ENCODE results near the gene AGBL4. TPM values are rescaled to one million over a fixed set of nuclear protein-coding genes. Genes with fewer than 3 reads are reported as not detected.

AGBL4 gene
- total and polyA plus RNA-seq, 7 donors, result 0.01 to 0.05 TPM; not detected in 5

- Histone ChIP-seq H3K9me3 (no peaks in the 10 kb centered on the region), H3K27ac (no peak overlapping the region), H3K4me3 (no peak overlapping the region), H3K36me3 (ENCODE audit: insufficient read depth in 1 of 2, low read depth in 1 of 2) (no peaks in the 10 kb centered on the region), H3K4me1 (no peaks in the 10 kb centered on the region), H3K27me3 (ENCODE audit: insufficient read depth in 3 of 3, low read length in 2 of 3) (no peaks in the 10 kb centered on the region)
- intact Hi-C loops (cut with DNase I), result no loop called here
- TF ChIP-seq, protein P1, sequence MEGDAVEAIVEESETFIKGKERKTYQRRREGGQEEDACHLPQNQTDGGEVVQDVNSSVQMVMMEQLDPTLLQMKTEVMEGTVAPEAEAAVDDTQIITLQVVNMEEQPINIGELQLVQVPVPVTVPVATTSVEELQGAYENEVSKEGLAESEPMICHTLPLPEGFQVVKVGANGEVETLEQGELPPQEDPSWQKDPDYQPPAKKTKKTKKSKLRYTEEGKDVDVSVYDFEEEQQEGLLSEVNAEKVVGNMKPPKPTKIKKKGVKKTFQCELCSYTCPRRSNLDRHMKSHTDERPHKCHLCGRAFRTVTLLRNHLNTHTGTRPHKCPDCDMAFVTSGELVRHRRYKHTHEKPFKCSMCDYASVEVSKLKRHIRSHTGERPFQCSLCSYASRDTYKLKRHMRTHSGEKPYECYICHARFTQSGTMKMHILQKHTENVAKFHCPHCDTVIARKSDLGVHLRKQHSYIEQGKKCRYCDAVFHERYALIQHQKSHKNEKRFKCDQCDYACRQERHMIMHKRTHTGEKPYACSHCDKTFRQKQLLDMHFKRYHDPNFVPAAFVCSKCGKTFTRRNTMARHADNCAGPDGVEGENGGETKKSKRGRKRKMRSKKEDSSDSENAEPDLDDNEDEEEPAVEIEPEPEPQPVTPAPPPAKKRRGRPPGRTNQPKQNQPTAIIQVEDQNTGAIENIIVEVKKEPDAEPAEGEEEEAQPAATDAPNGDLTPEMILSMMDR (IDR thresholded peaks at IDR 0.05), result no peak
- DNase-seq (no peak), ATAC-seq (no peak)
- 82 to 83% (median 82%) methylated on average over 4 of the region's 4 CpGs for WGBS, 3 donors
Measured at GRCh38 chr1:48591181-48591580, 1432.6 kb downstream of the AGBL4 start.

DNA sequence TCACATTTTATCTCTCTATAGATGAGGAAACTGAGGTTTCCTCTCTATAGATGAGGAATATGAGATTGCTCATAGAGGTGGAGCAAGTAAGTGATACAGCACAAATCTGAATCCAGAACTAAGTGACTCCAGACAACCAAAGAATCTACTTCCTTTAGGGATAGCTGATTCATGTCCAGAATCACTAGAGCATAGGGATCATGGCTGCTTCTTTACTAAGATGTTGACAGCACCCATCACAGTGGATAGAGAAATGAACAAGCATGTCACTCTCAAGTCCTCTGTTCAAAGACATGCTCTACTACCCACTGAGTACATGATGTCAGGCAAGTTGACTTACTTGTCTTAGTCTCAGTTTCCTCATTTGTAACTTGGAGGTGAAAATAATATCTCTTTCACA, 1435.7 kb downstream of the AGBL4 start:
- Histone ChIP-seq H3K36me3 (ENCODE audit: insufficient read depth in 1 of 2, low read depth in 1 of 2) (no peaks in the 10 kb centered on the region), H3K4me3 (no peak overlapping the region), H3K27ac (no peak overlapping the region), H3K9me3 (no peaks in the 10 kb centered on the region), H3K4me1 (no peaks in the 10 kb centered on the region), H3K27me3 (ENCODE audit: insufficient read depth in 3 of 3, low read length in 2 of 3) (no peaks in the 10 kb centered on the region)
- no peak for ATAC-seq
- TF ChIP-seq, protein P1 (IDR thresholded peaks at IDR 0.05), result no peak
- DNase-seq, result no peak
- intact Hi-C loops (cut with DNase I), result no loop called here

GRCh38 chr1:48582408-48582807, 1441.3 kb downstream of the AGBL4 start:
- ATAC-seq, result no peak
- no peaks in the 10 kb centered on the region for H3K36me3 ChIP-seq (ENCODE audit: insufficient read depth in 1 of 2, low read depth in 1 of 2)
- H3K27me3 ChIP-seq (ENCODE audit: insufficient read depth in 3 of 3, low read length in 2 of 3), result no peaks in the 10 kb centered on the region
- no peak overlapping the region for H3K27ac ChIP-seq
- 90 to 95% (median 93%) methylated on average over 3 of the region's 3 CpGs for WGBS, 3 donors
- intact Hi-C loops (cut with DNase I), result no loop called here
- no peaks in the 10 kb centered on the region for H3K9me3 ChIP-seq
- no peak overlapping the region for H3K4me3 ChIP-seq
- TF ChIP-seq, protein P1 (IDR thresholded peaks at IDR 0.05), result no peak
- no peak for DNase-seq
- no peaks in the 10 kb centered on the region for H3K4me1 ChIP-seq

- Histone ChIP-seq H3K27ac (no peak overlapping the region), H3K27me3 (ENCODE audit: insufficient read depth in 3 of 3, low read length in 2 of 3) (no peaks in the 10 kb centered on the region), H3K9me3 (no peaks in the 10 kb centered on the region), H3K4me1 (no peaks in the 10 kb centered on the region), H3K36me3 (ENCODE audit: insufficient read depth in 1 of 2, low read depth in 1 of 2) (no peaks in the 10 kb centered on the region), H3K4me3 (no peak overlapping the region)
- TF ChIP-seq, protein P1 (IDR thresholded peaks at IDR 0.05), result no peak
- intact Hi-C loops (cut with DNase I), result no loop called here
- no peak for DNase-seq
- no peak for ATAC-seq
- 23 to 43% (median 40%) methylated on average over 2 of the region's 2 CpGs for WGBS, 3 donors
Measured at GRCh38 chr1:48581270-48581669, 1442.5 kb downstream of the AGBL4 start.

- intact Hi-C loops (cut with DNase I), result no loop called here
- no peaks in the 10 kb centered on the region for H3K36me3 ChIP-seq (ENCODE audit: insufficient read depth in 1 of 2, low read depth in 1 of 2)
- H3K9me3 ChIP-seq, result no peaks in the 10 kb centered on the region
- H3K27me3 ChIP-seq (ENCODE audit: insufficient read depth in 3 of 3, low read length in 2 of 3), result no peaks in the 10 kb centered on the region
- no peak for DNase-seq
- 63 to 70% (median 64%) methylated on average over 2 of the region's 2 CpGs for WGBS, 3 donors
- no peak overlapping the region for H3K4me3 ChIP-seq
- peaks cover 2% of the 10 kb centered on the region for H3K4me1 ChIP-seq
- H3K27ac ChIP-seq, result no peak overlapping the region
- no peak for ATAC-seq
- TF ChIP-seq, protein P1 (IDR thresholded peaks at IDR 0.05), result no peak
Measured at GRCh38 chr1:48576565-48576964, 1447.2 kb downstream of the AGBL4 start.

All from psoas muscle (tissue), 8 donors.